ENCODE data around the gene TOPORS.
"Not testable (repeated sequence)": the region's sequence is repeated elsewhere in the genome, so short reads cannot be mapped to it uniquely, and the experiment has no call there.

The TOPORS gene

DNA sequence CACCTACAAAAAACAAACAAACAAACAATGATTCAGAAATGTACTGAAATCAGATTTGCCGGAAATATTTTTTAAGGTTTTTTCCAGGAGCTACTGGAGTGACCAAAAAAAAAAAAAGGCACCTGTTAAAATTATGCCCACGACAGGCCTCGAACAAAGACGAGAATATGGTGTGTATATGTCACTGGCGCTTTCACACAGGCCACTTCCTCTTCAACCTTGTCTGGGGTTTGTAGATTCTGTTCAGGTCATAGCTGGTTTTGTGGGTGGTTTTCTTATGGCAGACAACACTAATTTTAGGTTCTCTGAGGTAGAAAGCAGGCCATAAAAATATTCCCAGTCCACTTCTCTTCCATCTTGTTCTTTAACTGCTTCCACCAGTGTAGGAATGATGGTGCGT lies 13.6 kb upstream of the TOPORS start:
- DNase-seq = no peak

DNA sequence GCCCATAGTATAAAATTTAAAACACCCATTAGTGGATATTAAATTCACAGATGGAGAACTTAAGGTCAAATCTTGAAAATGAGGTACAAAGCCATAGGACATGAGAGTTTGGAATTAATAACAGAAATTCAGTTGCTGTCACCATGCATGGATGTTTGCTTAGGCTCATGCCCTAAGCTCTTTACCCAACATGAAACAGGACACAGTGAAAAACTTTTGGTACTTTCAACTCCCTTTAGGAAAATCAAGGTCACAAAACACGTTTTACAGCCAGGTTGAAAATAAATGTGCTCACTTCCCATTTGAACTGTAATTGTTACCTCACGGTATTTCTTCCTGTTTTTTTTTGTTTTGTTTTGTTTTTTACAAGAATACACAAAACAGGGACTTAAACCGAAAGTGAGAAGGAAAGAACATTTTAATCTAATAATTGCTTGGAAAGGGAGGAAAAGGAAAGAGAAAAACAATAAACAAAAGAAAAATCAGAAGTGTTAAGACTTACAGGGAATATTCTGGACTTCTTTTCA lies 6.1 kb upstream of the TOPORS start:
- no peak for DNase-seq

DNA sequence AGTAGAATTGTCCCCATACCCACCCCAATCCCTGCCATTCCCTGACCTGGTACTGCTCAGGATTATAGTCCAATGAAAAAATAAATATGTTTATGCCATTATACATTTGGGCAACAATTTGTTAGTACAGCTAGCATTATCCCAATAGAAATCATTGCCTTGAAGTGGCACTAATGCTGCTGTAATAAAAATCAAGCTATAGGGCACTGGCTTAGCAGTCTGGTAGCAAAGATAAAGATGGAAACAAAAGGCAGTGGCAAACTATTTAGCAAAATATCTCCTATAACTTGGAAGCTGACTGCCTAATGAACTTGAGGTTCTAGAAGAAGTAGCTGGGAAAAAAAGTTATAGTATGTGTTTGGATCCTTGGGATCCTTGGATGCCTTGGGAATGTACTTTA lies 2.2 kb upstream of the TOPORS start:
- DNase-seq = no peak

DNA sequence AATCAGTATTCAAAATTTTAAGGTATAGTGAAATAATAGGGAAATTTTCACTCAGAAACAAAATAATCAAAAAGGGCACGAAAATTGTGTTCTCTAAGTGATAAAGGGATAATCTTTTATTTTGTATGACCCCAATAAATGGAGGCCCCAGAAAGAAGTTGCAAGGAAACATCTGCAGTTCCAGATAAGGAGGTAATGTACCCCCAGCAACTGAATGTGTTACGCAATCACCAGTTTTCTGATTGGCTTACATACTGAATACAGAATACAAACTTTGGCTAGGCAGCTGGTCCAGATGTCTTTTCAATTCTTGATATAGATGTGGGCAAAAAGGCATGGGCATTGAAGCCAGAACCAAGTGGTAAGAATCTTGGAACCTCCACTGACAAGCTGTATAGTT lies 1.7 kb upstream of the TOPORS start:
- peak in 1 of 2 experiments; percentile 13 for DNase-seq

DNA sequence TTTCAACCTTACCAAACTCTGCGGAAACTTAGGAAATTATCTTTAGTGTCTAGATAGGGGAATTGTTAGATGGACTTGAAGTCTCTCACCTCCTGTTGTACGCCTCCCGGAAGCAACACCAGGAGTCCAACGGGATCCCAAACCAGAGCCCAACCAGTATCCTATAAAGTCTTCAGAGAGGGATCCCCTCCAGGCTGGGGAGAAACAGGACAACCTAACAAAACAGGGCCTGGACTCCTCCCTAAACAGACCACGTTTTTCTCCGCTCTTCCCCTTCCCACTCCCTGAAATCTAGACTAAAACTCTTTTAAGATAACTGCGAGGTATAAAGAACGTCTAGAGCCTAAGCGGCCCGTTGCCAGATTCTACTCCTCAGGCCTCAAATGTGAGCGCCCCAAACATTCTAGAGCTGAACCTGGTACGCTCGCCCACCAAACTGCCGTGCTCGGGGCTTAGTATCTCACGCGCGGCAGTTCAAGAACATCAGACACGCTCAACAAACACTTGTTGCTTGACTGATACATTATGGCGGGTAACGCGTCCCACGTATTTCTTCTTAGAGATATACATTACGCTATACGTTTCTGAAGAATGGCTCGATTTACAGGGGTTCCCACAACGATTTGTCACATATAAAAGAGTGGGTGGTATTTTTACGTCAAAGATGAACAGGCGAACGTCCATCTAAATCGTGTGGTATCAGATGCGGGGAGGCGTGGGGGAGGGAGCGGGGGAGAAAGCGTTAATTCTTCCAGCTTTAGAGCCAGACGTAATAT lies 922 bp downstream of the TOPORS start:
- peak; percentile 52 to 74 for DNase-seq

DNA sequence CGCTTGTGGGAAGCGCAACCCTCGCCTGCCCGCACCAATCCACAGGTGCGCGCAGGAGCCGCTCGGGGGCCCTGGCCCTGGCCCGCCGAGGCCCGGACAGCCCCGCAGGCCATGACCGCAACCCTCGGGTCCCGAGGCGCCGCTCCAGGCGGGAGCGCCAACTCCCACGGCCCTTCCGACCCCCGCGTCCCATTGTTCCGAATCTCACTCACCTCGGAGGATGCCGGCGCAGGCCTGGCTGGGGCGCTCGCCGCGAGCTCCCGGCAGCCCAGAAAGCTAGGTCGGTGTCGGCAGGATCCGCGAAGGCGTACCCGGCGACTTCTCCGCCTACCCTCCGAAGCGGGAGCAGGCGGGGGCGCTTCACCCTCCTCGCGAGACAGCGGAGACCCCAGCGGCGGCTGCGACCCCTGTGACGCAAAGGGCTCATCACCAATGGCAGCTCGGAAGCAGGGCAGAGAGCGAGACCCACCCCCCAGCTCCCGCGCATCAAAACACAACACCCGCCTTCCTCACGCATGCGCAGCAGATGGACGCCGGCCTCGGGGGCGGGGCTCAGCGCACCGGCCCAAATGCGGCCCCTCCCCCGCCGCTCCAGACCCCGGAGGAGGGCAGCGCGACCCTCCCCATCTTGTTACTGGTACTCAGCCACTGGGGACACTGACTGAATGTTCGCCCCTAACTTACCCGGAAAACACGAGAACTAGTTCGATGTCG lies 1.7 kb downstream of the TOPORS start:
- DNase-seq = peak; percentile 94 to 96

DNA sequence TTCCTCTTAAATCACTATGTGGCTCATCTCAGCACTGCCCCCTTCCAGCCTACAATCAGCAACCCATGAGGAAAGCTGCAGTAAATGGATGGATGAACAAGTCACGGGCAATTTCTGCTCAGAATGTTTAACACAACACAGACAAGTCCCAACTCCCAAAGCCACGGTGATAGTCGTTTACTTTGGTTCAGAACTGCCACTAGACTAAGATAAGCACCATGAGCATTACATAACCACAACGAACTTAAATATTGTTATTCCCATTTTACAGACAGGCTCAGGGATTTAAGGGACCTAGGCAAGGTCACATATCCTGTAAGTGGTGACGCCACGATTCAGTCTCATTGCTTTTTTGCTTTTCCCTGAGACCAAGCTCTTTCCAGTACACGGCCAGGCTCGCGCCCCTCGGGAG lies 2.2 kb downstream of the TOPORS start:
- peak in 1 of 2 experiments; percentile 5 for DNase-seq

DNA sequence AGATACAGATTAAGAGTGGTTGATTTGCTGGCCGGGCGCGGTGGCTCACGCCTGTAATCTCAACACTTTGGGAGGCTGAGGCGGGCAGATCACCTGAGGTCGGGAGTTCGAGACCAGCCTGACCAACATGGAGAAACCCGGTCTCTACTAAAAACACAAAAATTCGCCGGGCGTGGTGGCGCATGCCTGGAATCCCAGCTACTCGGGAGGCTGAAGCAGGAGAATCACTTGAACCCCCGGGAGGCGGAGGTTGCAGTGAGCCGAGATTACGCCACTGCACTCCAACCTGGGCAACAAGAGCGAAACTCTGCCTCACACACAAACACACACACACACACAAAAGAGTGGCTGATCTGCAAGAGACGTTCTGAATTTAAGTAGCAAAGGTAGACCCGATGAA lies 4.2 kb downstream of the TOPORS start:
- DNase-seq = not testable (repeated sequence)

DNA sequence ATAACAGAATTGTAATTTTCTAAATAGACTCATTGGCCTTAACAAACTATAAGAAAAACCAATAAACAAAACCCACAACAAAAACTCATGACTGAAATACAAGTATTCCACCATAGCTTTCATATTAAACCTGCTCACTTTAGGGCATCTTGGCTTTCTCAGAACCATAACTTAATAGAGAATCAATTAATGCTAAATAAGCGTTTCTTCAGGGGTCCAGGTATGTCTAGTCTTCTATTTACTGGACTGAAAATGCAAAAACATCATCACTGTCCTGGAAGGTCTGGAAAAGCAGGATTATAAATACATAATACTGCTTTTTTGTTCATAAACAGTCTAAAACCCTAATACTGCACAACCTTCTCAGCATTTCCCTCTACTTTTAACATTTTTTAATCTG lies 6.5 kb downstream of the TOPORS start:
- no peak for DNase-seq

DNA sequence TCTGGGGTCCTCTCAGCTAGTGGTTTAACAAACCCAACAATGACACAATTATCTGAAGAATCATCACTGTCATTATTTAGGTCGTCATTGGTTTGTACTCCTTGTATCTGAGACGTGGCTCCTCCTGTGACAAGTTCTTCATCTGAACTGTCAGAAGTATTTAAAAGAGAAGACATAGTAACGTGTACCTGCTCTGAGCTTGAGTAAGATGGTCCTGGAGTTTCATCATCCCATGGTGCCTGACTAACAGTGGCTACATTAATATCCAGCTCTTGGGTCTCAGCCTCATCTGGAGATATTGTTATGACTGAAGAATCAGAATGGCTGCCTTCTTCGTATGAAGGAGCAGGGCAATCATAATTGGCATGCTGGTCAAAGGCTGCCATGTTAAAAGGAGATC lies 9.3 kb downstream of the TOPORS start:
- DNase-seq = no peak

DNA sequence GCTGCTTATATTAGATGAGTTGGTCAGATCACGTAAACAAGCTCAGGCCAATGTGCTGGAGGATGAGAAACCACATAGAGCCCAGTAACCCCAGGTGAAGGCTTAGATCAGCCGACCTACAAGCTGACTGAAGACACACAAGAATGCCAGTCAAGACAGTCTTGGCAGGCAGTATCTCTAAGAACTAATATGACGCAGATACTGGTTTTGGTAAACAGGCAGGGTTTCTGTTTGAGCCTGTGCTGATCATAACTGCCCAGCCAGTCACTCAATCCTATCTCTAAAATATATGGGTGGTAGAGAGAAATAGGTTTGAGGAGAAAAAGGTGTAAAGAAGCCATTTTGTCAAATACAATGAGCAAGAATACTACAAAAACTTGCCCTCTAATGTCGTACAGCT lies 18.6 kb downstream of the TOPORS start:
- no peak for DNase-seq

DNA sequence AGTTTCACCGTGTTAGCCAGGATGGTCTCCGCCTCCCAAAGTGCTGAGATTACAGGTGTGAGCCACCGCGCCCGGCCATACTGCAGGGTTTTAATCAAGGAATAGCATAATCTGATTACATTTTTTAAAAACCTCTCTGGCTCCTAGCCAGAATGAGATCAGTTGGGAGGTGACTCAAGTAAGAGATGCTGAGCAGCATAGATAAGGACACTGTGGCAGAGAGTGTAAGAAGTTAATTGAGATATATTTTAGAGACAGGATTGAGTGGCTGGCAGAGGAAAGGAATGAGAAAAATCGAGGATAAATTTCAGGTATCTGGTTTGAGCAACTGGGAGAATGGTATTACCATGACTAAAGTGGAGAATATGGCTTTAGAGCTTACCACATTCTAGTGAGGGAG lies 19.1 kb downstream of the TOPORS start:
- no peak for DNase-seq

DNA sequence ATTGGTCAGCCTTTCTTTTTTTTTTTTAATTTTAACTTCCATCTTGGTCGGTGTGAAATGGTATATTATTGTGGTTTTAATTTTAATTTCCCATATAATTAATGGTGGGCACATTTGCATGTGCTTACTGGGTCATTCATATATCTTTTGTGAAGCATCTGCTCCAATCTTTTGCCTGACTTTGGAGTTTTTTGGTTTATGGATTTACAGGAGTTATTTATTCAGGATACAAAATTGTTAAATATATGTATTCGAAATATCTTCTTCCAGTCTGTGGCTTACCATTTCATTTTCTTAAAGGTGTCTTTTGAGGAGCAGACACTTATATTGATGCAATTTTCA lies 25.7 kb downstream of the TOPORS start:
- no peak for DNase-seq

DNA sequence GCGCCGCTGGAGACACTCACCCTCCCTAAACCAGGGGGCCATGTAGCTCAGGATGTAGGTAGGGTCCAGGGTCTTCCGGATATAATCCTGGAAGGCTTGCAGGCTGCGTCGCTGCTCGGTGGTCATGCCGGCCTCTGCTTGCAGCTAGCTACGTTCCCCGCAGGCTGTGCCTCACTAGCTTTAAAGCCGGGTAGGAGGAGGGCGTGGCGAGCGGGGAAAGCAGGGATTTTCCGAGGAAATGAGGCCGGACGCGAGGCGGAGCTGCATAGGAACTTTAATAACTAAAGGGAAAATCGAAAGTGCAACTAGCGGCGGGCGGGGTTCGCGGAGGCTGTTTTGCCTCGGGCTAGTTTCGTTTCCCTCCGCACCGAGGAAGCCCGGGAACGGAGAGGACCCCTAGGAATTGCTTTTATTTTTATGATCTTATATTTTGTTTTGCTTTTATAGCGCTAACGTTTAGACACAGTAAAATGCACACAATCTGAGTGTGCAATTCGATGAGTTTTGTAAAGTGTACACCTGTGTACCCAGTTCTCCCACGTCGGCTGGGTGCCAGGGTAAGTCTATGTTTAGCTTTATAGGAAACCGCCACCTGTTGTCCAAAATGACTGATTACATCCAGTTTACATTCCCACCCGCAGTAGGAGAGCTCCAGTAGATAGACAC lies 26.2 kb downstream of the TOPORS start, which contains the start of gene RIGI:
TSS of gene RIGI (minus strand) at position 156 of the 666 bp plus-strand sequence. CDS start at position 126, 30 bp downstream.
- no peak for DNase-seq

DNA sequence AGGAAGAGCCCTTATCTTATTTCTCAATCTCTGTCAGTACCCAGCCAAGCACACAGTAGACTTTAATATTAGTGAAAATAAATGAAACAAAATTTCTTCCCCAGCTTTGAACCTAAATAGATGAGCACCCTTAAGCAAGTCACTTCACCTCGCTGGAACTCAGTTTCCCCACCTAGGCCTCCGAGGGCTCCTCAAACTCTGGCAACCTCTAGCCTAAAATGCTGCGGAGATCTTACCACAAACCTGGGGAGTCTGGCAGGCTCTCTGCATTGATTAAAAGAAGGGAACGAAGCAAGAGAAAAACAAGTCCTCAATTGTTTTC lies 26.7 kb downstream of the TOPORS start:
- no peak for DNase-seq

DNA sequence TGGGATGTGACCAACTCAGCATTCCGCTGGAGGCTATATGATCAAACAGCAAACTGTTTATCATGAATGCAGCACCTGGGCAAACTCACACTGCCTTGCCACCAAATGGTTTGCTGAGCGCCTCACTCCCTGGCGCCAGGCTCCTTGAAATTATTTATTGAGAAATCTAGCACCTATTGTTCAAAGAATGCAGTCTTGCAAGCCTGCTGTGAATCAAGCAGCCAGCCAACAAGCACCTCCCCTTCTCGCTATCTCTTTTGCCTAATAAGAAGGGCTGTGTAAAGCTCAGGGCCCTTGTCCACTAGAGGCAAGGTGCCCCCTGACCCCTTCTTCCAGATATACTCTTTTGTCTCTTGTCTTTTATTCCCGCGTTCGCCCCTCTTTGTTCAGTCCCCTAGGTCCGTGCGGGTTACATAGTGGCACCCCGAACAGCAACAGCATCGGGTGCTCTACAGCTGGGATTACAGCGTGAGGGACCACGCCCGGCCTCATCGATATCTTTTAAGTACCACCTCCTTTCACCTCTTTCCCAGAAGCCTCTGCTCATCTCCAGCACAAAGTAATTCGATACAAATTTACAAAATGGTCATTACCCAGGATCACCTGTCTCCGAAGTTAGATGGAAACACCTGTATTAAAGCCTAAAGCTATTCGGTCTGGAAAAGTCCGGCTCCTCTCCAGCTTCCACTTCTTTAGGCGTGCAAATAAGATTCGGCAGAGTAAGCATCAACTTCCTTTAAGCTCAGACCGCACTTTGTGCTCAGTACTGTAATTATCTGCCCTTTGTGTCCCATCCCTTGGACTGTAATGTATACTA lies 27.3 kb downstream of the TOPORS start:
- no peak for DNase-seq

DNA sequence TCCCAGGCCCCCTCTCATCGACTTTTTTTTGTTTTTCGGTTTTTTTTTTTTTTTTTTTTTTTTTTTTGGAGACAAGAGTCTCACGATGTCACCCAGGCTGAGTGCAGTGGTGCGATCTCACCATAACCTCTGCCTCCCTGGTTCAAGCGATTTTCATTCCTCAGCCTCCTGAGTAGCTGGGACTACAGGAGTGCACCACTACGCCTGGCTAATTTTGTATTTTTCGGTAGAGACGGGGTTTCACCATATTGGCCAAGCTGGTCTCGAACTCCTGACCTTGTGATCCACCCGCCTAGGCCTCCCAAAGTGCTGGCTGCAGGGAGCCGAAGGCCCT lies 27.9 kb downstream of the TOPORS start:
- not testable (repeated sequence) for DNase-seq

DNA sequence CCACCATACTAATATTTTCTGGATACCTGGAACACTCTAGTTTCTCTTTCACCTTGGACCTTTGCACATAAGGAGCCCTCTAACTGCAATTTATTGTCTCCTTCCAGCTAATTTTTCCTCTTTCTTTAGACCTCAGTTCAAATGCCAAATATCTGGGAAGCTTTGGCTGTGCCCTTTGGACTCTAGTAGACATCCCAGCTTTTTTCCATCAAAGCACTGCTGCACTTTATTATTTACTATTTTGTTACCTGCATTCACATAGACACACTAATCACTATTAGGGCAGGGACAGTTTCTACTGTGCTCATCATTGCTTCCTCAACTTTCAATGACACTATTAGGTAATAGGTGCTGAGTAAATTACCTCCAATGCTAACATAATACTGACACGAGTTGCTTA lies 28.5 kb downstream of the TOPORS start:
- DNase-seq = no peak

DNA sequence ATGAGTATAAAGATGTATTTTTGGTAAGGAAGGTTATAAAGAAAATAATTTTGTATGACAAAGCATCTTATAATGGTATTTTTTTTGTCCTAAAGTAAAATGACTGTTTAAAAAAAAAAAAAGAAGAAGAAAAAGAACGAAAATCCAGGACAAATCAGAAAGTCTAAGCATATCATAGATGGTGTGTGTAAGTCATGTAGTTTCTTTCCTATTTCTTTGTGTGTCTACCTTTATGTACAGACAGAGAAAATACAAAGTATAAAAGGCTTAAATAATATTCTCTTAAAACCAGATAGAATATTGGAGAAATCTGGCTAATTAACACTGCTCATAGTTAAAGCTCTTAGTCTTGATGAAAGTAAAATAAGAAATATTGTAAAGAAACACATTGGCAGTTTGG lies 34.1 kb downstream of the TOPORS start:
- no peak for DNase-seq

DNA sequence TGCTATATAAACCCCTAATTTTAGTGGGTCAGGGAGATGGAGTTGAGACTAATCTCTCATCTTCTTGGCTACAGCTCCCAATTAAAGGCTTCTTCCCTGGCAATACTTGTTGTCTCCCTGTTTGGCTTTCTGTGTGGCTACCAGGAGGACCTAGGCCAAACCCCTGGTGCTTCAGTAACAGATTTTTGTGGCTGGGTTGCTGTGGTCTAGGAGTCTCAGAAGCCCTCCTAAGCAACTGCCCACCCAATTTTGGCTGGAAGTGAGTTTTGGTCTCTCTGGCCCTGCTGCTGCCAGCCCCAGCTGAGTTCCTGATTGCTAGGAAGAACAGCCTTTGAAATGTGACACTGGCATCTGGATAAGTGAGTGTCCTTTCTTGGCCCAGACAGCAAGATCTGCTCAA lies 36.1 kb downstream of the TOPORS start:
- DNase-seq = no peak

DNA sequence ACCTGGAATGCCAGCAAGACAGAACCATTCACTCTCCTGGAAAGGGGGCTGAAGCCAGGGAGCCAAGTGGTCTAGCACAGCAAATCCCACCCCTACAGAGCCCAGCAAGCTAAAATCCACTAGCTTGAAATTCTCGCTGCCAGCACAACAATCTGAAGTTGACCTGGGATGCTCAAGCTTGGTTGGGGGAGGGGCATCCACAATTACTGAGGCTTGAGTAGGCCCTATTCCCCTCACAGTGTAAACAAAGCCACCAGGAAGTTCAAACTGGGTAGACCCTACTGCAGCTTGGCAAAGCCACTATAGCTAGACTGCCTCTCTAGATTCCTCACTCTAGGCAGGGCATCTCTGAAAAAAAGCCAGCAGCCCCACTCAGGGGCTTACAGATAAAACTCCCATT lies 43.7 kb downstream of the TOPORS start:
- no peak for DNase-seq

DNA sequence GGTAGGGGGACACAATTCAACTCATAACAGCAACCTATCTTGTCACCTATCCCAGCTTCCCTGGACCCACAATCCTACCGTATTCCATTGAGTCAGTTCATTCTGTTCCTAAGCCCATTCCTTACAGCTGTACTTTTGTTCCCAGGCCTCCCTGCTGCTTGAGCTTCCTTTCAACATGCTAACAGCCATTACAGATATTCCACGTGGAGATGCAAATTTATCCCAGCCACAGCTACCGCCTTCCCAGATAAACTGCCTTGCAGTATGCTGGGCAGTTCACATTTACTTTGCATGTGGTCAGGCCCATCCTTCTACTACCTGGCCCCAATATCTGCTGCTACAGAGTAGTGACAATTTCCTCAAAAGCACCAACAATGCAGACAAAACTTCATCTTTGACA lies 49.4 kb downstream of the TOPORS start:
- no peak for DNase-seq

DNA sequence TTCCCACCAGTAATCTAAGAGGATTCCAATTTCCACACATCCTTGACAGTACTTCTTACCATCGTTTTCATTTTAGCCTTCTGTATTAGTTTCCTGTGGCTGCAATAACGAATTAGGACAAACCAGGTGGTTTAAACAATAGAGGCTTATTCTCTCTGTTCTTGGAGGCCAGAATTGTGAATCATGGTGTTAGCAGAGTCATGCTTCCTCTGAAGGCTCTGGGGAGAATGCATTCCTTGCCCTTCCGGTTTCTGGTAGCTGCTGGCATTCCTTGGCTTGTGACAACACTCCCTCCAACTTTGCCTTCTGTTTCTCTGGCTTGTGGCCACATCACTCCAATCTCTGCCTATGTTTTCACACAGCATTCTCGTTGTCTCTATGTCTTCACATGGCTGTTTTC lies 49.9 kb downstream of the TOPORS start:
- peak; percentile 34 to 56 for DNase-seq

All from NCI-H446 (cell line).